ENCODE results near the gene CDRT4.

The CDRT4 gene

GRCh38 chr17:15438491-15439105 lies 28.8 kb downstream of the CDRT4 start:
- H3K27me3 ChIP-seq (ENCODE audit: control insufficient read depth, insufficient read depth, low read length) = no peaks in the 10 kb centered on the region
- H3K4me1 ChIP-seq (ENCODE audit: control insufficient read depth, low read depth, low read length) = no peaks in the 10 kb centered on the region
- H3K36me3 ChIP-seq (ENCODE audit: control insufficient read depth, low read depth, low read length) = peaks cover 5% of the 10 kb centered on the region
- no peak overlapping the region for H3K4me3 ChIP-seq (ENCODE audit: low read length)
- H3K9me3 ChIP-seq (ENCODE audit: control insufficient read depth, low read depth, low read length) = no peaks in the 10 kb centered on the region
- no peak overlapping the region for H3K9ac ChIP-seq (ENCODE audit: low read length)
- no peak overlapping the region for H3K27ac ChIP-seq (ENCODE audit: low read length)

GRCh38 chr17:15437303-15437635 lies 30.2 kb downstream of the CDRT4 start:
- Histone ChIP-seq H3K4me3 (ENCODE audit: low read length) (no peak overlapping the region), H3K9me3 (ENCODE audit: control insufficient read depth, low read depth, low read length) (no peaks in the 10 kb centered on the region), H3K27me3 (ENCODE audit: control insufficient read depth, insufficient read depth, low read length) (no peaks in the 10 kb centered on the region), H3K4me1 (ENCODE audit: control insufficient read depth, low read depth, low read length) (no peaks in the 10 kb centered on the region), H3K36me3 (ENCODE audit: control insufficient read depth, low read depth, low read length) (peaks cover 5% of the 10 kb centered on the region), H3K9ac (ENCODE audit: low read length) (no peak overlapping the region), H3K27ac (ENCODE audit: low read length) (no peak overlapping the region)

- Histone ChIP-seq H3K4me3 (ENCODE audit: low read length) (no peak overlapping the region), H3K9me3 (ENCODE audit: control insufficient read depth, low read depth, low read length) (no peaks in the 10 kb centered on the region), H3K27ac (ENCODE audit: low read length) (no peak overlapping the region), H3K9ac (ENCODE audit: low read length) (no peak overlapping the region), H3K36me3 (ENCODE audit: control insufficient read depth, low read depth, low read length) (peaks cover 5% of the 10 kb centered on the region), H3K27me3 (ENCODE audit: control insufficient read depth, insufficient read depth, low read length) (no peaks in the 10 kb centered on the region), H3K4me1 (ENCODE audit: control insufficient read depth, low read depth, low read length) (no peaks in the 10 kb centered on the region)
Observed at GRCh38 chr17:15436473-15437302, 30.7 kb downstream of the CDRT4 start.

DNA sequence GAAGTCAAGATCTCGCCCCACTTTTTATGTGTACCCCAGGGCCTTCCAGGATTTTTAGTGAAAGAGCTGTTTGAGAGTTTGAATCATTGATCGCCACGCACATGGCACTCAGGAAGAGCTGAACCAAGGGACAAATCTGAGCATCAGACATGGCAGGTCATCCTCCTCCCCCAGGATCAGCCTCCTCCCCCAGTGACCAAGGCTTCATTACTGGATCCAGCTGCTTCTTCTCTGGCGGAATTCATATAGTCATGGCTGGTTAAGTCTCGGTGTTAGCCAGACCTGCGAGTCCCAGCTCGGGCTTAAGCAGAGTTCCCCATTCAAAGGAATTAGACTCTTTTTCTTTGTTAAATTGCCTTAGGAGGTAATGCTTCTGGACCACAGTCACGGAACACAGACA lies 32.5 kb downstream of the CDRT4 start:
- Histone ChIP-seq H3K27ac (ENCODE audit: low read length) (no peak overlapping the region), H3K27me3 (ENCODE audit: control insufficient read depth, insufficient read depth, low read length) (no peaks in the 10 kb centered on the region), H3K9ac (ENCODE audit: low read length) (no peak overlapping the region), H3K4me3 (ENCODE audit: low read length) (no peak overlapping the region), H3K36me3 (ENCODE audit: control insufficient read depth, low read depth, low read length) (peaks cover 5% of the 10 kb centered on the region), H3K9me3 (ENCODE audit: control insufficient read depth, low read depth, low read length) (no peaks in the 10 kb centered on the region), H3K4me1 (ENCODE audit: control insufficient read depth, low read depth, low read length) (no peaks in the 10 kb centered on the region)

DNA sequence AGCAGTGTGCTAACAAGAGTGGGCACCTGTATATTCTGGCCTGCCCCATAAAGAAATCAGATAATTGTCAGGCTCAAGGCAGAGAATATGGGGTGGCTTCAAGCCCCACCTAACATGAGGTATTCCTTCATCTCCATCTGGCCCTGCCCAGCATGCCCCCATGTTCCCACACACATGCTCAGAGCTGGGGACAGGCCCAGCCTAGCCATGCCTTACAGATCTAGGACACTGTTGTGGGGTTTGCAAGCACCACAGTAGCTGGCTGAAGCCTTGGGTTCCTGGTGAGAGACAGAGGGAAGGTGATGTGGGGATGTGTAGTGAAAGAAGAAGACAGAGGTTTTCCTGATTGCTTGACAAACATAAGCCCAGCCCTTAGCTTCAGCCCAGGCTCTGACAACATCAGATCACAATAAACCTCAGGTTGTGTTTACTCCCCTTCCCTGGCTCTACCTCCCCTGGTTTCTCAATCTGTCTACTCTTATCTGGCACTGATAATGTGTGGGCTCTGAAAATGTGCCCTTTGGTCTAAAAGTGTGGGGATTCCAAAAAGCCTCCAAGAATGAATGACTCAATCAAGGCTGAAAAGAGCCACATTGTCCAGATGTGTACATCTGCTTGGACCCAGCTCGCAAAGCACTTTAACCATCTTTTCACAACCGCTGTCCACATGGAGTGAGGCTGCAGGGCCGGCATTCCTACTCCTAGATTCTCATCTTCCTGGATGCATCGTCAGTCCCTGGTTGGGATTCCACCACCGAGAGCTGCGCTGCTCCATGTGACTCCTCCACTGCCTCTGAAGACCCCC lies 34.4 kb downstream of the CDRT4 start:
- Histone ChIP-seq H3K27ac (ENCODE audit: low read length) (no peak overlapping the region), H3K27me3 (ENCODE audit: control insufficient read depth, insufficient read depth, low read length) (no peaks in the 10 kb centered on the region), H3K9ac (ENCODE audit: low read length) (no peak overlapping the region), H3K4me3 (ENCODE audit: low read length) (no peak overlapping the region), H3K9me3 (ENCODE audit: control insufficient read depth, low read depth, low read length) (no peaks in the 10 kb centered on the region), H3K36me3 (ENCODE audit: control insufficient read depth, low read depth, low read length) (peaks cover 5% of the 10 kb centered on the region), H3K4me1 (ENCODE audit: control insufficient read depth, low read depth, low read length) (no peaks in the 10 kb centered on the region)

DNA sequence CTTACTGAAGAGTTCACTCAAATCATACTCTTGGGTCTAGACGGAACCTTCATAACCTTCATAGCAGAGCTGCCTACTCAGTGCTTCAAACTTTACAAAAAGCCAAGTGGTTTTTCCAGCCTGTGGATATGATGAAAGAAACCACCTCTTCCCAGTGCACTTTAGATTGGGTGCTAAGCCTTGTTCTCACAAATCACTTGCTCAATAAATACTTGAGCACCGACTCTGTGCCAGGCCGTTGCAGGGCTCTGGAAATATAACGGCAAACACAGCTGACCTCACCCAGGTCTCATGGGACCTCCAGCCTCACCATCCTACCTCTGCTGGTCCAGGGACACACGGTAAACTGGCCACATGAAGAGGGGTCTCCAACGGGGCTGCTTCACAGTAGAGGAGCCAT lies 35.7 kb downstream of the CDRT4 start:
- Histone ChIP-seq H3K4me3 (ENCODE audit: low read length) (no peak overlapping the region), H3K9ac (ENCODE audit: low read length) (no peak overlapping the region), H3K27me3 (ENCODE audit: control insufficient read depth, insufficient read depth, low read length) (no peaks in the 10 kb centered on the region), H3K4me1 (ENCODE audit: control insufficient read depth, low read depth, low read length) (no peaks in the 10 kb centered on the region), H3K36me3 (ENCODE audit: control insufficient read depth, low read depth, low read length) (no peaks in the 10 kb centered on the region), H3K9me3 (ENCODE audit: control insufficient read depth, low read depth, low read length) (no peaks in the 10 kb centered on the region), H3K27ac (ENCODE audit: low read length) (no peak overlapping the region)

- no peak overlapping the region for H3K4me3 ChIP-seq (ENCODE audit: low read length)
- no peak overlapping the region for H3K9ac ChIP-seq (ENCODE audit: low read length)
- H3K9me3 ChIP-seq (ENCODE audit: control insufficient read depth, low read depth, low read length) = no peaks in the 10 kb centered on the region
- no peaks in the 10 kb centered on the region for H3K36me3 ChIP-seq (ENCODE audit: control insufficient read depth, low read depth, low read length)
- no peaks in the 10 kb centered on the region for H3K4me1 ChIP-seq (ENCODE audit: control insufficient read depth, low read depth, low read length)
- H3K27ac ChIP-seq (ENCODE audit: low read length) = no peak overlapping the region
- H3K27me3 ChIP-seq (ENCODE audit: control insufficient read depth, insufficient read depth, low read length) = no peaks in the 10 kb centered on the region
Observed at GRCh38 chr17:15431196-15431595, 36.2 kb downstream of the CDRT4 start.

GRCh38 chr17:15424521-15424920 lies 42.9 kb downstream of the CDRT4 start:
- Histone ChIP-seq H3K27me3 (ENCODE audit: control insufficient read depth, insufficient read depth, low read length) (no peaks in the 10 kb centered on the region), H3K9ac (ENCODE audit: low read length) (no peak overlapping the region), H3K27ac (ENCODE audit: low read length) (no peak overlapping the region), H3K4me3 (ENCODE audit: low read length) (no peak overlapping the region), H3K36me3 (ENCODE audit: control insufficient read depth, low read depth, low read length) (no peaks in the 10 kb centered on the region), H3K4me1 (ENCODE audit: control insufficient read depth, low read depth, low read length) (no peaks in the 10 kb centered on the region), H3K9me3 (ENCODE audit: control insufficient read depth, low read depth, low read length) (no peaks in the 10 kb centered on the region)

DNA sequence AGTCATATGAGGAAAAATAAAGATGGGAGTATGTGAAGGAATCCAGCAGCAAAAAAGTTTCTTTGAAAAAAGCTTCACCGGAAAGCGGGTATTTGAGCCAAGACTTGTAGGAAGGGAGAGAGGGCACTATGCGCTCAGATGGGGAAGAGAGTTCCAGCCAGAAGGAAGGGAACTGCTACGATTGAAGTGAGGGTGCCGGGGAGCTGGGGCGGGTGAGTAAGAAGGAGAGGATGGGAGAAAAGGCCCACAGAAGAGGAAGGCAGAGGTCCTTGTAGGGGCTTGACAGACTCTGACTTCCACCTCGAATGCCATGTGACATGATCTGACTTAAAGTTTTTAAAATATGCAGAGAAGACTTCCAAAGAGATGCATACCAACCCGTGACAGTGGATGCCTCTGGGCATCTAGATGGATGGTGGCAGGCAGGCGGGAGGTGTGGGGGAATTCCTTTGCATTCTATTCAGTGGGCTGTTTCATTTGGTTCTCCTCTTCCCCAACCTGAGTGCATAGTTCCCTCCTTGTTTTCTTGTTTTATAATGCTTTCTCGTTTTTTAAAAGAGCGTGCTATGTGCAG lies 44.9 kb downstream of the CDRT4 start:
- Histone ChIP-seq H3K27me3 (ENCODE audit: control insufficient read depth, insufficient read depth, low read length) (no peaks in the 10 kb centered on the region), H3K9ac (ENCODE audit: low read length) (no peak overlapping the region), H3K4me3 (ENCODE audit: low read length) (no peak overlapping the region), H3K27ac (ENCODE audit: low read length) (no peak overlapping the region), H3K4me1 (ENCODE audit: control insufficient read depth, low read depth, low read length) (no peaks in the 10 kb centered on the region), H3K36me3 (ENCODE audit: control insufficient read depth, low read depth, low read length) (no peaks in the 10 kb centered on the region), H3K9me3 (ENCODE audit: control insufficient read depth, low read depth, low read length) (no peaks in the 10 kb centered on the region)

GRCh38 chr17:15418781-15419180 lies 48.6 kb downstream of the CDRT4 start:
- H3K27me3 ChIP-seq (ENCODE audit: control insufficient read depth, insufficient read depth, low read length) = no peaks in the 10 kb centered on the region
- H3K9me3 ChIP-seq (ENCODE audit: control insufficient read depth, low read depth, low read length) = no peaks in the 10 kb centered on the region
- no peaks in the 10 kb centered on the region for H3K36me3 ChIP-seq (ENCODE audit: control insufficient read depth, low read depth, low read length)
- no peak overlapping the region for H3K9ac ChIP-seq (ENCODE audit: low read length)
- no peaks in the 10 kb centered on the region for H3K4me1 ChIP-seq (ENCODE audit: control insufficient read depth, low read depth, low read length)
- H3K4me3 ChIP-seq (ENCODE audit: low read length) = no peak overlapping the region
- H3K27ac ChIP-seq (ENCODE audit: low read length) = no peak overlapping the region

DNA sequence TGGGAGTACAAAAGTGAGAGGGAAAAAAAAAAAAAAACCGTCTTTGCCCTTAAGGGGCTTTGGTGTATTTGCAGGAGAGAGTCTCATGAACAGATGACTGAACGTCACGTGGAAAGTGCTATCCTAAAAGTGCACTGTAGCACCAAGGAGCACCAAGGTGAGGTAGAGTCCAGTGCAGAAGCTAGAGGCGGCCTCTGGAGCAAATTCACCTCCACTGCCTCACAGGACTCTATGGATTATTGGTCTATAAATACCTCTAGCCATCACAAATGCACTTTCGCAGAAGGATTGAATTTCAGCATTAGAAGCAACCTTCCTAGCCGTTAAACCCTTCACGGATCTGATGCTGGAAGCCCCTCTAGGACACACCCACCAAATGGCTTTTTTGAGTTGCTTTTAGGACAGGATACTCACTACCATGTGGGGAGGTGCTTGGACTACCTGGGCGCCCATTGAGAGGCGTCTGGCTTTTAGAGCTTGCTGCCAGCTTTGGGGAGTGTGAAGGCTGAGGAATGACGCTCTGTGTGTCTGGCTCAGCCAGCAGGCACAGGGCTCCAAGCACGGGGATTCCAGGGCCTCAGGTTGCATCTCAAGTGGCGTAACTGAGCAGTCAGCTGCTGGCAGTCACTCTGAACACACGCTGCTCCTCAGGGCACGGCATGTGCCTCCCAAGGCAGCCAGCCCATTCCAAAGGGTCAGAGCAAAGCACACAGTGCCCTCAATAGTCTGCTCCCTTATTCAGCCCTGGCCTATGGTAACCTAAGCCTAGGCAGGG lies 52.7 kb downstream of the CDRT4 start:
- peaks cover 3% of the 10 kb centered on the region for H3K4me1 ChIP-seq (ENCODE audit: control insufficient read depth, low read depth, low read length)
- H3K36me3 ChIP-seq (ENCODE audit: control insufficient read depth, low read depth, low read length) = no peaks in the 10 kb centered on the region
- H3K9ac ChIP-seq (ENCODE audit: low read length) = no peak overlapping the region
- no peak overlapping the region for H3K4me3 ChIP-seq (ENCODE audit: low read length)
- H3K27ac ChIP-seq (ENCODE audit: low read length) = no peak overlapping the region
- H3K27me3 ChIP-seq (ENCODE audit: control insufficient read depth, insufficient read depth, low read length) = no peaks in the 10 kb centered on the region
- no peaks in the 10 kb centered on the region for H3K9me3 ChIP-seq (ENCODE audit: control insufficient read depth, low read depth, low read length)

Measured in iPS-18a (cell line).